Gastroesophageal sphincter (tissue), 3 donors: ENCODE measurements around the gene PCDH9.

Experiments
- POLR2A ChIP-seq, 2 donors: fragments of 450-650 bp; IDR thresholded peaks; one replicate each; pipeline ENCODE4 v1.6.1; 2017; ENCODE audit warnings: antibody characterized with exemption in 2 of 2, mild to moderate bottlenecking in 2 of 2, moderate library complexity in 1 of 2
- TF ChIP-seq, protein P1 (sequence below), 4 experiments: fragments of 200-600 bp in 2 of 4; fragments of 450-650 bp in 2 of 4; sonication (generic) in 1 of 4; IDR thresholded peaks; one replicate each; pipeline ENCODE4 v1.5.1; 2017 to 2019; ENCODE audit warnings: antibody characterized with exemption in 4 of 4, mild to moderate bottlenecking in 2 of 4, moderate library complexity in 2 of 4

DNA sequence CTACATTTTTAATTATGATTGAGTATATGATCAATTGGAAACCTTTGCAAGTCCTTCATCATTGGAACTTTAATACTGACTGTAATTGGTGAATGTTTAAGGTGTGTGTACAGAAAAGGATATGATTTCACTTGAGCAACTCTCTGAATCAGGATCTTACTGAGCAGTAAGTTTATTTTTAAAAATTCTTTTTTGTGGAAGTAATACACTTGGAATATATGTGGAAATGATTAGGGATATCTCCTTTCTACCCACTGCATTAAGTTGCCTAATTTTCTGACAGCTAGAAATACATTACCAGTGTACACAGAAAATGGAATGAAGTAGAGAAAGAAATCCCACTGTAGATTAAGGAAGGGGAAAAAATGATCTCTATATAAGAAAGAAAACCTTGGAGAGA lies 865.8 kb downstream of the PCDH9 start:
- TF ChIP-seq, protein P1, sequence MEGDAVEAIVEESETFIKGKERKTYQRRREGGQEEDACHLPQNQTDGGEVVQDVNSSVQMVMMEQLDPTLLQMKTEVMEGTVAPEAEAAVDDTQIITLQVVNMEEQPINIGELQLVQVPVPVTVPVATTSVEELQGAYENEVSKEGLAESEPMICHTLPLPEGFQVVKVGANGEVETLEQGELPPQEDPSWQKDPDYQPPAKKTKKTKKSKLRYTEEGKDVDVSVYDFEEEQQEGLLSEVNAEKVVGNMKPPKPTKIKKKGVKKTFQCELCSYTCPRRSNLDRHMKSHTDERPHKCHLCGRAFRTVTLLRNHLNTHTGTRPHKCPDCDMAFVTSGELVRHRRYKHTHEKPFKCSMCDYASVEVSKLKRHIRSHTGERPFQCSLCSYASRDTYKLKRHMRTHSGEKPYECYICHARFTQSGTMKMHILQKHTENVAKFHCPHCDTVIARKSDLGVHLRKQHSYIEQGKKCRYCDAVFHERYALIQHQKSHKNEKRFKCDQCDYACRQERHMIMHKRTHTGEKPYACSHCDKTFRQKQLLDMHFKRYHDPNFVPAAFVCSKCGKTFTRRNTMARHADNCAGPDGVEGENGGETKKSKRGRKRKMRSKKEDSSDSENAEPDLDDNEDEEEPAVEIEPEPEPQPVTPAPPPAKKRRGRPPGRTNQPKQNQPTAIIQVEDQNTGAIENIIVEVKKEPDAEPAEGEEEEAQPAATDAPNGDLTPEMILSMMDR (IDR thresholded peaks at IDR 0.05) = no peak
- no peak for TF ChIP-seq POLR2A (IDR thresholded peaks at IDR 0.05)
